PFSK-1 (cell line): ENCODE measurements around the gene GPC3.

Source experiments
- FOXP2 ChIP-seq: optimal IDR thresholded peaks from 2 replicates; pipeline ENCODE3; 2011; ENCODE audit warnings: borderline replicate concordance, control low read depth, inconsistent platforms; ENCODE audit not compliant: insufficient read depth; ENCODE audit errors: extremely low read length, extremely low read depth
- POLR2AphosphoS5 ChIP-seq: IDR thresholded peaks from 2 replicates; pipeline ENCODE4 v1.6.1; 2012; ENCODE audit warnings: low read depth, mild to moderate bottlenecking, control low read depth, low read length, moderate library complexity
- SIN3A ChIP-seq: IDR thresholded peaks from 2 replicates; pipeline ENCODE4 v1.6.1; 2012; ENCODE audit warnings: mild to moderate bottlenecking, low read length, moderate library complexity, borderline replicate concordance; ENCODE audit not compliant: insufficient read depth
- TAF1 ChIP-seq: IDR thresholded peaks from 2 replicates; pipeline ENCODE4 v1.6.1; 2012; ENCODE audit warnings: low read length, control low read depth, borderline replicate concordance; ENCODE audit not compliant: insufficient read depth
- TF ChIP-seq, protein P1 (sequence below), 2 experiments: IDR thresholded peaks; 2 replicates each; pipeline versions ENCODE4 v1.6.1 to v1.8.0; 2011 to 2012; ENCODE audit warnings: low read depth in 2 of 2, low read length in 2 of 2, control low read depth in 1 of 2, inconsistent platforms in 1 of 2, mild to moderate bottlenecking in 1 of 2, moderate library complexity in 1 of 2; ENCODE audit not compliant: insufficient read depth in 1 of 2

GPC3 gene

DNA sequence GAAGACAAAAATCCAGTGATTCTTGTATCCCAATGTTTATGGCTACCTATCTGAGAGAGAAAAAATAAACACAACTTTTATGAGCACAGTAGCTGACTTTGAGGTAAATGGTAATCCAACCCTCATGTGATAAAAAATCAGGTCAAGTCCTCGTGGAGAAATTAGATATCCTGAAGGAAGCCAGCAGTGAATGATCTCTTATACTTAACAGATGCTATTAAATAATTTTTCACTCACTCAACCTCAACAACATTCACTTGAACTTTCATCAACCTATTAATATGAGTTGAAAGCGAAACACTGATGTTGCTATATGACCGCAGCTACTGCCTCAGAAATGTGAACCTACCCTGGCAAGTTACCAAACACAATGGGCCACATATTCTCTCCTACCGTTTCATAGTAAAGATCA is 105.4 kb downstream of the GPC3 start:
- TF ChIP-seq FOXP2: no peak
- TF ChIP-seq, protein P1, sequence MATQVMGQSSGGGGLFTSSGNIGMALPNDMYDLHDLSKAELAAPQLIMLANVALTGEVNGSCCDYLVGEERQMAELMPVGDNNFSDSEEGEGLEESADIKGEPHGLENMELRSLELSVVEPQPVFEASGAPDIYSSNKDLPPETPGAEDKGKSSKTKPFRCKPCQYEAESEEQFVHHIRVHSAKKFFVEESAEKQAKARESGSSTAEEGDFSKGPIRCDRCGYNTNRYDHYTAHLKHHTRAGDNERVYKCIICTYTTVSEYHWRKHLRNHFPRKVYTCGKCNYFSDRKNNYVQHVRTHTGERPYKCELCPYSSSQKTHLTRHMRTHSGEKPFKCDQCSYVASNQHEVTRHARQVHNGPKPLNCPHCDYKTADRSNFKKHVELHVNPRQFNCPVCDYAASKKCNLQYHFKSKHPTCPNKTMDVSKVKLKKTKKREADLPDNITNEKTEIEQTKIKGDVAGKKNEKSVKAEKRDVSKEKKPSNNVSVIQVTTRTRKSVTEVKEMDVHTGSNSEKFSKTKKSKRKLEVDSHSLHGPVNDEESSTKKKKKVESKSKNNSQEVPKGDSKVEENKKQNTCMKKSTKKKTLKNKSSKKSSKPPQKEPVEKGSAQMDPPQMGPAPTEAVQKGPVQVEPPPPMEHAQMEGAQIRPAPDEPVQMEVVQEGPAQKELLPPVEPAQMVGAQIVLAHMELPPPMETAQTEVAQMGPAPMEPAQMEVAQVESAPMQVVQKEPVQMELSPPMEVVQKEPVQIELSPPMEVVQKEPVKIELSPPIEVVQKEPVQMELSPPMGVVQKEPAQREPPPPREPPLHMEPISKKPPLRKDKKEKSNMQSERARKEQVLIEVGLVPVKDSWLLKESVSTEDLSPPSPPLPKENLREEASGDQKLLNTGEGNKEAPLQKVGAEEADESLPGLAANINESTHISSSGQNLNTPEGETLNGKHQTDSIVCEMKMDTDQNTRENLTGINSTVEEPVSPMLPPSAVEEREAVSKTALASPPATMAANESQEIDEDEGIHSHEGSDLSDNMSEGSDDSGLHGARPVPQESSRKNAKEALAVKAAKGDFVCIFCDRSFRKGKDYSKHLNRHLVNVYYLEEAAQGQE (IDR thresholded peaks at IDR 0.05; ENCODE audit: insufficient read depth in 1 of 2, low read depth in 2 of 2, low read length in 2 of 2): no peak
- no peak for TF ChIP-seq TAF1
- no peak for TF ChIP-seq POLR2AphosphoS5
- no peak for TF ChIP-seq SIN3A

DNA sequence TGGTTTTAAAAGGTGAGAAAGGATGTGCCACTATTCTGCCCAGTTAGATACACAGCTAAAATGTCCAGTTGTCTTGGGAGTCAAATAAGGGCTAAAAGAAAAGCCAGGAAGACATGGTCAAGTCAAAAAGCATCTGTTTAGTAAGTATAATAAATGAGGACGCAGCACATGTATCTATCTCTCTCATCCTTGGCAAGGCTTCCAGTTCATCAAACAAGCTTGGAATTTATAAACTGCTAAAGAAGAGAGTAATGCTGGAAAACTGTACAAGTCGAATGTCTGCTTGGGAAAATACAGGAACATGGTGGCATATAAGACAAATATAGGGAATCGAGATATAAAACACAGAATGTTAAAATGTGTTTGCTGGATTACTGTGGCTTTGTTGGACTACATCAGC is 106.7 kb downstream of the GPC3 start:
- no peak for TF ChIP-seq POLR2AphosphoS5
- no peak for TF ChIP-seq FOXP2
- no peak for TF ChIP-seq TAF1
- TF ChIP-seq, protein P1 (IDR thresholded peaks at IDR 0.05; ENCODE audit: insufficient read depth in 1 of 2, low read depth in 2 of 2, low read length in 2 of 2): no peak
- TF ChIP-seq SIN3A: no peak

DNA sequence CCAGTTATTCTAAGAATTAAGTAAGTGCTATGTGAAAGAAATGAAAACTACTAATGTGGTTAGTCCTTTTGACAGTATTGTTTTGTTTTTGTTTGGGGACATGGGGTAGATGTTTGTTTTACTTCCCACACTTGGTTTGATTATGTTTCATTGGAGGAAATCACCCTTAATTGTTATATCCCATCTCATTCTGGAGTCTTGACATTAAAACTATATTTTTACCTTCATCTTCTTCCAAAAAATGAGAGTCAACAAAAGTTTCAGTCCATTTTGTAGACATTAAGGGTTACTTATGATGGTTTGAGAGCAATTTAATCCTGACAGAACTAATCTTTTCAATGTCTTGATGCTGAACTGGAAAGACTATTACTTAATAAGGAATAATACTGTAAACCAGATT is 108.7 kb downstream of the GPC3 start:
- no peak for TF ChIP-seq FOXP2
- TF ChIP-seq, protein P1 (IDR thresholded peaks at IDR 0.05; ENCODE audit: insufficient read depth in 1 of 2, low read depth in 2 of 2, low read length in 2 of 2): no peak
- TF ChIP-seq POLR2AphosphoS5: no peak
- no peak for TF ChIP-seq SIN3A

DNA sequence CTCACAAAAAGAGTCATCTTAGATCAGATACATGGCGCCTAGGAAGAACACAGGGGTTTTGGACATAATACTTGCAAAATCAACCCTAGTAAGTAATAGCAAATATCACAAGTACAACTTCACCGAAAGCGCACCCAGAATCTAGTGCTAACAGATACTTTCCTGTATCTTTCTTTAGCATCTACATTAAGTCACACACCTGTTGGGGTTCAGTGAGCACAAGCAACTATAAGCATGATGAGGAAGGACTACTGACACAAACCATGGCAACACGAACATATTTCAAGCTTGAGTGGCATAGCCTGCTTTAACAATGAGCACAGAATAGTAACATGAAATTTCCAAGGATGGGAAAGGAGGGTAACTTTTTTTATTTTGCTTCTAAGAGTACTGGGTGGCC is 116.1 kb downstream of the GPC3 start:
- TF ChIP-seq SIN3A (no peak), POLR2AphosphoS5 (no peak), FOXP2 (no peak), TAF1 (no peak)
- TF ChIP-seq, protein P1 (IDR thresholded peaks at IDR 0.05; ENCODE audit: insufficient read depth in 1 of 2, low read depth in 2 of 2, low read length in 2 of 2): no peak

DNA sequence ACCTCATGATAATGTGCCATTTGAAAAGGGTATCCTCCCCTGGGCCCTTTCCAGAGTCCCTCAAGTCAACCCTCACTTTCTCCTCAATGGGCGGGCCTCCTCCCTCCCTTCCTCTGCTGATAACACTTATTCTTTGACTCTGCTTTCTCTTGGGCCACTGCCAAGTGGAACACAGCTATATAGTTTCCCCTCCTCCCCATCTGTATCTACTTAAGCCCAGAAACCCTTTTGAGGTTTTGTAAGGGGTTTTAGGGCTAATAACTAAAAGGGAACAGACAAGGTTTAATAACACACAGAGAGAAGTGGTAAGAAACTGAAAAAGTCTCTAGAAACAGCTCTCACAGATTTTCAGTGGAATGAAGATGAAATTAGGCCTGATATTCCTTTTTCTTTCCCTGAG is 116.7 kb downstream of the GPC3 start:
- no peak for TF ChIP-seq POLR2AphosphoS5
- TF ChIP-seq SIN3A: no peak
- TF ChIP-seq FOXP2: no peak
- TF ChIP-seq, protein P1 (IDR thresholded peaks at IDR 0.05; ENCODE audit: insufficient read depth in 1 of 2, low read depth in 2 of 2, low read length in 2 of 2): no peak
- no peak for TF ChIP-seq TAF1
